GM15510 (cell line): ENCODE data around the gene CSTF3.

Experiments used
- POLR2A ChIP-seq: IDR thresholded peaks from 3 replicates; pipeline ENCODE4 v1.6.1; 2011; ENCODE audit warnings: borderline replicate concordance; ENCODE audit not compliant: insufficient read length; ENCODE audit errors: extremely low read depth

Gene CSTF3

GRCh38 chr11:33064033-33064825, 97.1 kb downstream of the CSTF3 start:
- TF ChIP-seq POLR2A = no peak

- TF ChIP-seq POLR2A = no peak
Measured at GRCh38 chr11:33063326-33063881, 97.9 kb downstream of the CSTF3 start.

GRCh38 chr11:33062137-33062536, 99.1 kb downstream of the CSTF3 start:
- TF ChIP-seq POLR2A = no peak

- no peak for TF ChIP-seq POLR2A
Measured at GRCh38 chr11:33060271-33060670, 101.0 kb downstream of the CSTF3 start.

DNA sequence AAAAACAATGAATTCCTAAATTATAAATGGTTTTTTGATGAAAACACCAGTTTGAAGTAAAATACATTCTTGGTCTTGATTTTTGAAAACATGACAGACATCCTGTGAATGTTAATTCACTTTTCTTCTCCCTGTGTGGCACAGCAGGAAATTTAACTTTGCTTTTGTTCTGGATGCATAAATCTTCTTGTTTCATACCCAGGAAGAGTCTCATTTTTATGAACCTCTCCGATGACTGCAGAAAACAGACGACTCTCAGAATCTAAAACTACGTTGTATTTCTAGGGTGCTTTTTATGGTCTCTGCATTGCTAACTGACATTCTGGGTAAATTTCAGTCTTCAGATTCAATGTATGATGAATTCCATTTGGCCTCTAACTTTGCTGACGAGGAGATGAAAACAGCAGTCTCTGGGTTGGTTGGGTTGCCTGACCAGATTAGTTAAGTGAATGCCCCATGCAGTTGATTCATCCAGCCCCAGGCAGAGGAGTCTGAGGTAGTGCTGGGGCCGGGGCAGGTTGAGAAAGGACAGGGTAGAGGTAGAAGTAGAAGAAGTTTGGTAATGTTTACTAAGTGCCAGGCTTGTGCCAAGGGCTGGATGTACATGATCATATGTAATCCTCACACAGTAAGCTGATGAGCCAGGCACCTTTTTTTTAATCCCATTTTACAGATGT, 101.8 kb downstream of the CSTF3 start:
- TF ChIP-seq POLR2A = no peak

DNA sequence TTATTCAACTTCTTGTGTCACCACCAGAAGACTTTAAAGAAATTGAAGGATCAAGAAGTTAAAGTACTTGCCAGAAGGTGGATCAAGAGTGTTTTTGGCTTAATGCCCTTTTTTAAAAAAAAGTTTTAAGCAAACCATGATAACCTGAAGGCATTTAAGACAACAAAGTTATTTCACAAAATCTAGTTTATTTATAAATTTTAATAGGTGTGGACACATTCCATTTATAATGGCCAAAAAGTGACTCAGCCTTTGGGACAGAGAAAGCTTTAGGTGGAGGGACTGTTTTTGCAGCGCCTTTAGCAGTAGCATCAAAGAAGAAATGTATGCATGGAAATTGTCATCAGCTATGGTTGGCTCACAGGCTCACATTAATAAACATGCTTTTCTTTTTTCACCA, 104.0 kb downstream of the CSTF3 start:
- no peak for TF ChIP-seq POLR2A

DNA sequence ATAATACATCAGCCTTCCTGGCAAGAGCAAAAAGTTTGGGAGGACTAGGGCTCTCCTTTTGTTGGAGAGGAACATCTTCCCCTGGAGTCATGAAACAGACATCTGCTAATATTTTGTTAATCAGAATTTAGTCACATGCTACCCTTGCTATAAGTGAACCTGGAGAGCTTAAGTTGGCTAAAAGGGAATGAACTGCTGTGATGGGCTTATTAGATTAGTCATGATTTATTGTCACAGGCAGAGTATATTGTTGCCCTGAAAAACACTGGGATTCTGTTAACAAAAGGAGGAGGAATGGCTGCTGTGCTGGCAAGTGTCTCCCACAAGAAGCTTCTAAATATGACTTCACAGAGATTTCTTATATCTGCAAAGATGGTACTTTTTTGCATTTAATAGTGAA, 105.9 kb downstream of the CSTF3 start:
- TF ChIP-seq POLR2A = no peak

DNA sequence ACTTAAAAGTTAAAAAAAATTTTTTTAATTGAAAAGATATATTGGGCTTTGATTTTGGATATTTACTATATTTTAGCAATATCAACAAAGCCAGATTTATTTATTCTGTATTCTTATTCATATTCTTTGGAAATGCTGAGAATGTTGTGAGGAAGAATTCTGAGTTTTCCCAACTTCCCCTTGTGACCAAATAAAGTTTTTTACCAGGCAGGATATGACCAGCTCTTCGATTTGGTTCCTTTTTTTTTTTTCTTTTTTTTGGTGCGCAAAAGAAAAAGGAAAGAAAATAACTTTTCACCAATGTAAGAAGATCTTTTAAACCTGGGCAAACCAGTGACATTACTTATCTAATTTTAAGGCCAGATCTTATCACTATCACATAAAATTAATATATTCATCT, 109.0 kb downstream of the CSTF3 start:
- no peak for TF ChIP-seq POLR2A

- no peak for TF ChIP-seq POLR2A
Measured at GRCh38 chr11:33045551-33046255, 115.6 kb downstream of the CSTF3 start.

DNA sequence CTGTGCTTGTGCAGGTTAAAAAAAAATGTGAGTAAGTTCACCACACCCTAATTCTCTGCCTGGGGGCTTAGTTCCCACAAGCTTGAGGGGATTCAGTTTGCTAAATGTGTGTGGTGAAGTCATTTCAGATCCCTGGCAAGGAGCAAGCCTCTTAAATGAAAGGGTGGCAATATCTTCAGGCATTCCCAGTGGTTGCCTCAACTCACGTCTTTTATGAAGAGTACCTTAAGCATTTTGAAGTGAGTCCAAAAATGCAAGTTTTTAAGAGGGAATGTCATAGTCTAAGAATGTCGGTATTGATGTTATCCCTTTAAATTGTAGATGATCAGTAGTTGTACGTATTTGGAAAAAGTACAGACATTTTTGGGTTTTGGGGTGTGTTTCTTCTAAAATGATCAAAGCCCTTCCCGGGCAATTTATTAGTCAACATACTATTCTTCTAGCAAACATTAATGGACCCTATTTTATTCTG, 117.0 kb downstream of the CSTF3 start:
- TF ChIP-seq POLR2A = no peak

DNA sequence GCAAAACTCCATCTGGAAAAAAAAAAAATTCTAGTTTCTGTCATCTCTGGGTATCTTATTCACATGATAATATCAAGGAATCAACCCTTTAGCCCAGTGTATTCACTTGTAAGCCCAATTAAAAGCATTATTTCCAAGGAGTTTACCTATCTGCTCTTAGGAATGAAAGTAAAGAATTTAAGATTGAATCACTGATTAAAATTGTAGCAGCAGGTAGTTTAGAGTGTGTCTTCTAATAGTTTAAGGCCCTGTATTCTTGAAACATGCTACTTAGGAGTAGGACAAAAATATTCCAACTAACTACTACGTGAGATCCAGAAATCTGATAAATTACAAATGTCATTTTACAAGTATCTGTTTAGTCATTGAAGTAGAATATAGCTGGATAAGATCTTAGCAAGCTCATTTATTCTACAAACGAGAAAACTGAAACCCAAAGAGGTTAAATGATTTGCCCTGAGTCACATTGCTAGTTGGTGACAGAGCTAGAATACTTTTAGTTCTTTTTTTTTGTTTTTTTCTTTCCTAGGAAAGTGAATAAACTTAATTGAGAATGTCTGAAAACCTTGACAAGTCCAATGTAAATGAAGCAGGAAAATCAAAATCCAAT, 118.0 kb downstream of the CSTF3 start:
- no peak for TF ChIP-seq POLR2A

- TF ChIP-seq POLR2A = no peak
Measured at GRCh38 chr11:33040862-33041453, 120.3 kb downstream of the CSTF3 start.

DNA sequence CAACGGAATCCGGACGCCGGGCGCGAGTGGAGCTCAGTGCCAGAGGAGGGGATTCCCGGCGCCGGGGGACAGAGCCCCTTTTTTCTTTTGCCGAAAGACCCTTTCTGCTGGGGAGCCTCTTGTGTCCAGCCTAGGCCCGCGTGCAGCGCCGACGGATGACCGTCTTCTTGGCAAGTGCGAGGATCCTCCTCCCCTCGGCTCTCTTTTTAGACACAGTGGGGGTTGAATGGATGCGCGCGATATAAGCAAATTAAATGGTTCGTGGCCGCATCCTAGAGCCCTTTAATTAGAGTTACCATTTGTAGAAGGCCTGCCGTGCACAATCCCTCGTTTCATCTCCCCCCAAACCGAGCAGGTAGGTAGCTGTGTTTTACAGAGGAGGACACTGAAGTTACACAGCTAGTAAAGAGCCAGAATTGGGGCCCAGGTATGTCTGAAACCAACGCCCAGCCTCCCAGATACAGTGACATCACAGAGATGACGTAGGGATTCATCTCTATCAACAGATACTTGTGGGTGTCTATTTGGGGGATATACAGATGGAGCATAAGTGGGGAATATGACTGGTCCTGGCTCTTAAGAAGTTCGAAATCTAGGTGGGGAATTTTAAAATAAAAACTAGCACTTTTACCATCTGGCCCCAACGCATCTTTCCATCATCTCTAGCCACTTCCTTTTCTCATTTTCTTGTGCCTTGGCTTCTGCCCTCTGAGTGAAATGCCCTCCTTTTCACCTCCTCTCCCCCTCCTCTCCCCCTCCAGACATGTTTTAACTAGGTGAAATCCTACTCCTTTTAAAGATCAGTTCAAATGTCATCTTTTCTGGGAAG, 121.0 kb downstream of the CSTF3 start:
- no peak for TF ChIP-seq POLR2A
